Measurements from ENCODE around the gene SKOR1. TPM values are rescaled to one million over a fixed set of nuclear protein-coding genes. Genes with fewer than 3 reads are reported as not detected.

The SKOR1 gene
- total and polyA plus RNA-seq, 5 donors, result 0.11 to 0.28 (median 0.18) TPM

- Histone ChIP-seq H3K27ac (ENCODE audit: low read length) (no peak overlapping the region), H3K4me3 (ENCODE audit: low read length) (no peak overlapping the region), H3K4me1 (ENCODE audit: control insufficient read depth, insufficient read depth, low read length) (peaks cover 3% of the 10 kb centered on the region), H3K27me3 (ENCODE audit: control insufficient read depth, insufficient read depth) (no peaks in the 10 kb centered on the region), H3K9me3 (ENCODE audit: control insufficient read depth, low read length) (no peaks in the 10 kb centered on the region)
- 95% methylated on average over 5 of the region's 5 CpGs for WGBS
- ATAC-seq, result no peak
- intact Hi-C loops (cut with DNase I), result no loop called here
- no peak for DNase-seq
Measured at GRCh38 chr15:67807141-67807540, 18.2 kb upstream of the SKOR1 start.

- Histone ChIP-seq H3K27ac (ENCODE audit: low read length) (no peak overlapping the region), H3K4me1 (ENCODE audit: control insufficient read depth, insufficient read depth, low read length) (peaks cover 3% of the 10 kb centered on the region), H3K4me3 (ENCODE audit: low read length) (no peak overlapping the region), H3K27me3 (ENCODE audit: control insufficient read depth, insufficient read depth) (no peaks in the 10 kb centered on the region), H3K9me3 (ENCODE audit: control insufficient read depth, low read length) (no peaks in the 10 kb centered on the region)
- no peak for ATAC-seq
- DNase-seq, result no peak
- intact Hi-C loops (cut with DNase I), result no loop called here
- WGBS, result 98% methylated on average over 7 of the region's 7 CpGs
Measured at GRCh38 chr15:67807836-67808235, 17.5 kb upstream of the SKOR1 start.

GRCh38 chr15:67808821-67809220 lies 16.5 kb upstream of the SKOR1 start:
- Histone ChIP-seq H3K27me3 (ENCODE audit: control insufficient read depth, insufficient read depth) (no peaks in the 10 kb centered on the region), H3K27ac (ENCODE audit: low read length) (no peak overlapping the region), H3K9me3 (ENCODE audit: control insufficient read depth, low read length) (no peaks in the 10 kb centered on the region), H3K4me1 (ENCODE audit: control insufficient read depth, insufficient read depth, low read length) (peaks cover 3% of the 10 kb centered on the region), H3K4me3 (ENCODE audit: low read length) (no peak overlapping the region)
- DNase-seq, result no peak
- WGBS, result 93% methylated on average over 7 of the region's 7 CpGs
- ATAC-seq, result no peak
- intact Hi-C loops (cut with DNase I), result no loop called here

GRCh38 chr15:67809441-67809840 lies 15.9 kb upstream of the SKOR1 start:
- intact Hi-C loops (cut with DNase I), result no loop called here
- Histone ChIP-seq H3K4me1 (ENCODE audit: control insufficient read depth, insufficient read depth, low read length) (no peaks in the 10 kb centered on the region), H3K27me3 (ENCODE audit: control insufficient read depth, insufficient read depth) (no peaks in the 10 kb centered on the region), H3K9me3 (ENCODE audit: control insufficient read depth, low read length) (no peaks in the 10 kb centered on the region), H3K27ac (ENCODE audit: low read length) (no peak overlapping the region), H3K4me3 (ENCODE audit: low read length) (no peak overlapping the region)
- DNase-seq (no peak), ATAC-seq (no peak)
- WGBS, result 89% methylated on average over 5 of the region's 5 CpGs

GRCh38 chr15:67809866-67810265 lies 15.4 kb upstream of the SKOR1 start:
- Histone ChIP-seq H3K4me3 (ENCODE audit: low read length) (no peak overlapping the region), H3K27ac (ENCODE audit: low read length) (no peak overlapping the region), H3K27me3 (ENCODE audit: control insufficient read depth, insufficient read depth) (no peaks in the 10 kb centered on the region), H3K4me1 (ENCODE audit: control insufficient read depth, insufficient read depth, low read length) (no peaks in the 10 kb centered on the region), H3K9me3 (ENCODE audit: control insufficient read depth, low read length) (peaks cover under 1% of the 10 kb centered on the region)
- WGBS, result 92% methylated on average over 6 of the region's 6 CpGs
- ATAC-seq, result no peak
- intact Hi-C loops (cut with DNase I), result no loop called here
- no peak for DNase-seq

GRCh38 chr15:67812241-67812644 lies 13.1 kb upstream of the SKOR1 start:
- 59% methylated on average over 11 of the region's 11 CpGs for WGBS
- Histone ChIP-seq H3K27me3 (ENCODE audit: control insufficient read depth, insufficient read depth) (no peaks in the 10 kb centered on the region), H3K4me1 (ENCODE audit: control insufficient read depth, insufficient read depth, low read length) (no peaks in the 10 kb centered on the region), H3K4me3 (ENCODE audit: low read length) (no peak overlapping the region), H3K9me3 (ENCODE audit: control insufficient read depth, low read length) (peaks cover 4% of the 10 kb centered on the region), H3K27ac (ENCODE audit: low read length) (no peak overlapping the region)
- DNase-seq (no peak), ATAC-seq (no peak)
- intact Hi-C loops (cut with DNase I), result no loop called here

GRCh38 chr15:67813104-67813634 lies 12.1 kb upstream of the SKOR1 start:
- DNase-seq, result no peak
- Histone ChIP-seq H3K4me3 (ENCODE audit: low read length) (no peak overlapping the region), H3K27me3 (ENCODE audit: control insufficient read depth, insufficient read depth) (no peaks in the 10 kb centered on the region), H3K9me3 (ENCODE audit: control insufficient read depth, low read length) (peaks cover 4% of the 10 kb centered on the region), H3K27ac (ENCODE audit: low read length) (no peak overlapping the region), H3K4me1 (ENCODE audit: control insufficient read depth, insufficient read depth, low read length) (no peaks in the 10 kb centered on the region)
- 75% methylated on average over 3 of the region's 3 CpGs for WGBS
- no peak for ATAC-seq
- intact Hi-C loops (cut with DNase I), result no loop called here

- Histone ChIP-seq H3K4me1 (ENCODE audit: control insufficient read depth, insufficient read depth, low read length) (no peaks in the 10 kb centered on the region), H3K27me3 (ENCODE audit: control insufficient read depth, insufficient read depth) (no peaks in the 10 kb centered on the region), H3K9me3 (ENCODE audit: control insufficient read depth, low read length) (peaks cover 4% of the 10 kb centered on the region), H3K4me3 (ENCODE audit: low read length) (no peak overlapping the region), H3K27ac (ENCODE audit: low read length) (no peak overlapping the region)
- intact Hi-C loops (cut with DNase I), result no loop called here
- DNase-seq (no peak), ATAC-seq (no peak)
- WGBS, result 76% methylated on average over 5 of the region's 5 CpGs
Measured at GRCh38 chr15:67815036-67815592, 10.2 kb upstream of the SKOR1 start.

GRCh38 chr15:67816668-67817067 lies 8.6 kb upstream of the SKOR1 start:
- DNase-seq, result no peak
- 95% methylated on average over 3 of the region's 3 CpGs for WGBS
- no peak overlapping the region for H3K4me3 ChIP-seq (ENCODE audit: low read length)
- ATAC-seq, result no peak
- H3K27ac ChIP-seq (ENCODE audit: low read length), result no peak overlapping the region
- H3K4me1 ChIP-seq (ENCODE audit: control insufficient read depth, insufficient read depth, low read length), result no peaks in the 10 kb centered on the region
- H3K27me3 ChIP-seq (ENCODE audit: control insufficient read depth, insufficient read depth), result no peaks in the 10 kb centered on the region
- intact Hi-C loops (cut with DNase I), result no loop called here
- H3K9me3 ChIP-seq (ENCODE audit: control insufficient read depth, low read length), result peaks cover 4% of the 10 kb centered on the region

- 68% methylated on average over 3 of the region's 3 CpGs for WGBS
- Histone ChIP-seq H3K27me3 (ENCODE audit: control insufficient read depth, insufficient read depth) (no peaks in the 10 kb centered on the region), H3K4me1 (ENCODE audit: control insufficient read depth, insufficient read depth, low read length) (no peaks in the 10 kb centered on the region), H3K4me3 (ENCODE audit: low read length) (no peak overlapping the region), H3K9me3 (ENCODE audit: control insufficient read depth, low read length) (peaks cover 4% of the 10 kb centered on the region), H3K27ac (ENCODE audit: low read length) (no peak overlapping the region)
- DNase-seq (no peak), ATAC-seq (no peak)
- intact Hi-C loops (cut with DNase I), result no loop called here
Measured at GRCh38 chr15:67818464-67818863, 6.8 kb upstream of the SKOR1 start.

GRCh38 chr15:67819636-67820035 lies 5.7 kb upstream of the SKOR1 start:
- no peak for ATAC-seq
- Histone ChIP-seq H3K27me3 (ENCODE audit: control insufficient read depth, insufficient read depth) (no peaks in the 10 kb centered on the region), H3K27ac (ENCODE audit: low read length) (no peak overlapping the region), H3K9me3 (ENCODE audit: control insufficient read depth, low read length) (peaks cover 4% of the 10 kb centered on the region), H3K4me1 (ENCODE audit: control insufficient read depth, insufficient read depth, low read length) (no peaks in the 10 kb centered on the region), H3K4me3 (ENCODE audit: low read length) (no peak overlapping the region)
- peak in 2 of 3 donors; percentile 18 to 32 for DNase-seq
- 12% methylated on average over 19 of the region's 19 CpGs for WGBS
- intact Hi-C loops (cut with DNase I), result no loop called here
